Prostate gland (tissue), 2 donors: ENCODE results near the gene ABCA5. TPM values are rescaled to one million over a fixed set of nuclear protein-coding genes. Genes with fewer than 3 reads are reported as not detected.

Experiments
- DNase-seq: peaks from one replicate; pipeline ENCODE4 v3.0.0-alpha.2; 2019; ENCODE audit warnings: low spot score
- H3K27ac ChIP-seq, 2 donors: fragments of 200-600 bp; sonication (generic); 2 replicates each; pipeline ENCODE4 v1.5.1; 2017 to 2019
- H3K27me3 ChIP-seq: fragments of 200-600 bp; sonication (generic); replicated peaks from 2 replicates; pipeline ENCODE4 v1.5.1; 2019; ENCODE audit not compliant: insufficient read depth
- H3K36me3 ChIP-seq, 2 donors: fragments of 200-600 bp; sonication (generic); 1 replicate in 1 of 2; 2 replicates in 1 of 2; pipeline versions ENCODE4 v1.5.1 to v1.8.1; 2017 to 2019
- H3K4me1 ChIP-seq: fragments of 200-600 bp; sonication (generic); replicated peaks from 2 replicates; pipeline ENCODE4 v1.5.1; 2019
- H3K4me3 ChIP-seq, 2 donors: fragments of 200-600 bp; sonication (generic); 2 replicates each; pipeline ENCODE4 v1.5.1; 2017 to 2019
- H3K9me3 ChIP-seq: fragments of 200-600 bp; sonication (generic); 2 replicates; pipeline ENCODE4 v1.5.1; 2017
- CTCF ChIP-seq, 4 experiments: fragments of 200-600 bp in 2 of 4; fragments of 450-650 bp in 2 of 4; sonication (generic) in 2 of 4; IDR thresholded peaks; 1 replicate in 3 of 4; 2 replicates in 1 of 4; pipeline ENCODE4 v1.5.1; 2016 to 2019; ENCODE audit warnings: antibody characterized with exemption in 4 of 4, mild to moderate bottlenecking in 2 of 4, moderate library complexity in 2 of 4
- POLR2A ChIP-seq: fragments of 450-650 bp; IDR thresholded peaks from one replicate; pipeline ENCODE4 v1.6.1; 2016; ENCODE audit warnings: antibody characterized with exemption, mild to moderate bottlenecking
- POLR2AphosphoS5 ChIP-seq: sonication (generic); formaldehyde crosslinking; IDR thresholded peaks from one replicate; pipeline ENCODE4 v1.6.1; 2017; ENCODE audit warnings: antibody characterized with exemption
- WGBS: methylation state at CpG from one replicate; pipeline ENCODE4 v1.1.5; 2018; 5-methylcytosine and 5-hydroxymethylcytosine counted together
- intact Hi-C: fragments of 100-400 bp; cut with DNase I; formaldehyde crosslinking; loops from one replicate; pipeline ENCODE4 v1.14.2; 2022
- total RNA-seq, 2 donors: library from RNA; depleted of rRNA; stranded (reverse); fragments of >200 nt; gene quantifications; one replicate each; pipeline ENCODE4 v1.1.0, GENCODE V29; 2016

ABCA5 gene
- total RNA-seq, 2 donors from 2014 or later = 31.0 to 31.3 TPM

DNA sequence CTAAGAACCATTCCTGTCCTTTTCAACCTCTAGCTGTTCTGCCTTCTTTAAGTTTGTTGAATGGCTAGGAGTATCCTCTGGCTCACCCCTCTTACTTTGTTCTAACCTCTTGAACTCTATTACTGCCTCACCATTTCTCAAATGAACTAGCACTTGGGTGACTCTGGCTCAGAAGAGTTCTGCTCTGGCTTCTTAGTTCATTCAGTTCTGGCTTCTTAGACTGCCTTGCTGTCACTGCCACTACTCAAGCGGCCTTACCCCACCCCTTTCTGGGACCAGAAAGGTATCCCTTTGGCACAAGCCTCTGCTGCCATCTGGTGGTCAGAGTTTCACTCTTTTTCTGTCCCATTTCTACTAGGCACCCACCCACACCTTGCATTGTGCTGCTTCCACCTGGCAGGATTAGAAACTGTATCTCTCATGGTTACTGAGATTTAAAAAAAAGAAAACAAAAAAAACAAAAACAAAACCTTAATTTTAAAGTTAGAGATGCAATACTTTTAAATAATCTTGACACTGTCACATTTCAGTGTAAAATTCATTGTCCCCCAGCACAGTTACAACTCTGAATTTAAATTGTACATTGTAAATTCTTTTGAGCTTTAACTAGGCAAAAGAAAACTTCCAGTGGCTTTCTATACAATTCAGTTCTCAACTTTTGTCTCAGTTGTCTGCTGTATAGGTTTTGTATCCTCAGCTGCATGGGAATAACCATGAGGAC is 91.4 kb downstream of the ABCA5 start:
- peak; percentile 53 to 69 (median 66) for TF ChIP-seq CTCF (IDR thresholded peaks at IDR 0.05)
- no peak for TF ChIP-seq POLR2AphosphoS5
- TF ChIP-seq POLR2A = no peak
- H3K4me3 ChIP-seq = no peak overlapping the region
- H3K27me3 ChIP-seq = no peaks in the 10 kb centered on the region
- no peaks in the 10 kb centered on the region for H3K4me1 ChIP-seq
- no peaks in the 10 kb centered on the region for H3K9me3 ChIP-seq
- 25% methylated on average over 1 of the region's 1 CpG for WGBS
- no peak overlapping the region for H3K27ac ChIP-seq
- intact Hi-C loops = loop anchor here (5.0 to 10.0 kb wide), 2 partner anchors 321 to 458 kb away; no protein-coding TSS in a partner anchor
- no peaks in the 10 kb centered on the region for H3K36me3 ChIP-seq
- peak; percentile 38 for DNase-seq

GRCh38 chr17:69232650-69233049 is 94.3 kb downstream of the ABCA5 start:
- Histone ChIP-seq H3K4me1 (no peaks in the 10 kb centered on the region), H3K4me3 (no peak overlapping the region), H3K9me3 (no peaks in the 10 kb centered on the region), H3K36me3 (no peaks in the 10 kb centered on the region), H3K27ac (no peak overlapping the region), H3K27me3 (no peaks in the 10 kb centered on the region)
- TF ChIP-seq CTCF (IDR thresholded peaks at IDR 0.05) = no peak
- no peak for TF ChIP-seq POLR2A
- TF ChIP-seq POLR2AphosphoS5 = no peak
- intact Hi-C loops = loop anchor here (10.0 kb wide), 1 partner anchor 318 kb away; no protein-coding TSS in a partner anchor
- DNase-seq = no peak

DNA sequence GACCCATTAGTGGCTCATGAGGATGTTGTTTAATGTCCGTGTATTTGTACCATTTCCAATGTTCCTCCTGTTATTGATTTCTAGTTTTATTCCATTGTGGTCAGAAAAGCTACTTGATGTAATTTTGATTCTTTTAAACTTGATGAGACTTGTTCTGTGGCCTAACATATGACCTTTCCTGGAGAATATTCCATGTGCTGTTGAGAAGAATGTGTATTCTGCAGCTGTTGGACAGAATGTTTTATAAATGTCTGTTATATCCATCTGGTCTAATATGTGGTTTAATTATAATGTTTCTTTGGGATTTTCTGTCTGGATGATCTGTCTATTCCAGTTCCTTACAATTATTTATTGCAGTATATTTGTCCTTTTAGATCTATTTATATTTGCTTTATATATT is 95.4 kb downstream of the ABCA5 start:
- intact Hi-C loops = loop anchor here (10.0 kb wide), 1 partner anchor 317 kb away; no protein-coding TSS in a partner anchor
- Histone ChIP-seq H3K9me3 (no peaks in the 10 kb centered on the region), H3K4me3 (no peak overlapping the region), H3K27me3 (no peaks in the 10 kb centered on the region), H3K27ac (no peak overlapping the region), H3K36me3 (no peaks in the 10 kb centered on the region), H3K4me1 (no peaks in the 10 kb centered on the region)
- DNase-seq = no peak
- no peak for TF ChIP-seq CTCF (IDR thresholded peaks at IDR 0.05)
- no peak for TF ChIP-seq POLR2A
- TF ChIP-seq POLR2AphosphoS5 = no peak
- WGBS = 88% methylated on average over 1 of the region's 1 CpG

DNA sequence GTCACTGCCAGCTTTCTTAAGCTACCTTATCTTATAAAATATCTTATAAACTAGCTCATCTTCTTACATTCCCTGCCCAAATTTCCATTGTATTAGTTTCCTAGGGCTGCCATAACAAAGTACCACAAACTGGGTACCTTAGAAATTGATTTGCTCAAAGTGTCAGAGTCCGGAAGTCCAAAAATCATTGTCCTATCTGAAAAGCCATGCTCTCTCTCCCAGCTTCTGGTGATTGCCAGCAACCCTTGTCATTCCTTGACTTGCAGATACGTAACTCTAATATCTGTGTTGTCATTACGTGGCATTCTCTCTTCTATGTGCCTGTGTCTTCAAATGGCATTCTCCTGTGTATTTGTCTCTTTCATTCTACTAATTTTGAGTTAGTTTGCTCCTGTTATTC is 96.0 kb downstream of the ABCA5 start:
- Histone ChIP-seq H3K4me3 (no peak overlapping the region), H3K27ac (no peak overlapping the region), H3K4me1 (no peaks in the 10 kb centered on the region), H3K36me3 (no peaks in the 10 kb centered on the region), H3K9me3 (no peaks in the 10 kb centered on the region), H3K27me3 (no peaks in the 10 kb centered on the region)
- WGBS = 98% methylated on average over 3 of the region's 3 CpGs
- TF ChIP-seq POLR2AphosphoS5 = no peak
- TF ChIP-seq POLR2A = no peak
- TF ChIP-seq CTCF (IDR thresholded peaks at IDR 0.05) = no peak
- no peak for DNase-seq
- intact Hi-C loops = loop anchor here (10.0 kb wide), 1 partner anchor 316 kb away; no protein-coding TSS in a partner anchor

DNA sequence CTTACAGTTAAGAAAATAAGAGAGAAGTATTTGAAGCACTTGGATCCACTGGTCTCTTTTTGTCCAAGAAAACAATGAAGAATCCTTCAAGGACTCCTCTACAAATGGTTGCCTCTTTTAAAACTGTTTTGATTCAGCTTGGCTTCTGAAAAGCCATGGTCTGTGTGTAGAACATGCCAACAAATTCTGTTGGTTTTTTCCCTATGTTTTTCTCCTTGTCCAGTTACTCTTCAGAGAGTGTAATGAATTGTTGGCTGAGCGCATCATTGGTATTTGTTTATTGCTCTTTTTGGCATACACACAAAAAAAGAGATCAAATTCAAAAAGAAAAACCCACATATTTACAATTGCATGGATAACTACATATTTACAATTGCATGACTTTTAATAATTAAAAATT is 98.4 kb downstream of the ABCA5 start, which contains the start of gene ABCA10:
Gene ABCA10 (minus strand): TSS at position 249 of the 400 bp plus-strand sequence. CDS start 3,466 bp downstream, outside the sequence.
- DNase-seq = no peak
- Histone ChIP-seq H3K9me3 (no peaks in the 10 kb centered on the region), H3K4me3 (no peak within 1 kb of the TSS), H3K27ac (no peak within 1 kb of the TSS), H3K36me3 (no peaks in the 10 kb centered on the region), H3K4me1 (no peaks in the 10 kb centered on the region), H3K27me3 (no peaks in the 10 kb centered on the region)
- intact Hi-C loops = no loop called here
- no peak for TF ChIP-seq POLR2A
- TF ChIP-seq CTCF (IDR thresholded peaks at IDR 0.05) = no peak
- no peak for TF ChIP-seq POLR2AphosphoS5
- WGBS = 62% methylated on average over 1 of the region's 1 CpG
